SU-DHL-6 (cell line): ENCODE data around the gene CUX1.

Experiments used
- H2AFZ ChIP-seq: fragments of 200-600 bp; sonication (generic); 2 replicates; pipeline ENCODE4 v1.6.1; 2014; ENCODE audit warnings: low read depth, mild to moderate bottlenecking, moderate library complexity, mixed read lengths, antibody characterized with exemption, low read length; ENCODE audit not compliant: severe bottlenecking
- H3F3A ChIP-seq: fragments of 200-600 bp; shearing (Covaris generic); 2 replicates; pipeline ENCODE4 v1.6.0; 2016; ENCODE audit warnings: antibody characterized with exemption, mild to moderate bottlenecking; ENCODE audit not compliant: insufficient read depth
- H3K27ac ChIP-seq: fragments of 200-600 bp; sonication (generic); 2 replicates; pipeline ENCODE4 v1.5.1; 2016; ENCODE audit warnings: low read depth, mild to moderate bottlenecking, low read length, moderate library complexity, mixed read lengths
- H3K27me3 ChIP-seq: fragments of 200-600 bp; sonication (generic), shearing (Covaris generic); 2 replicates; pipeline ENCODE4 v1.6.0; 2014; ENCODE audit warnings: mild to moderate bottlenecking, low read length
- H3K36me3 ChIP-seq: fragments of 200-600 bp; sonication (generic); 2 replicates; pipeline ENCODE4 v1.6.1; 2014; ENCODE audit warnings: mild to moderate bottlenecking, low read length, mixed read lengths
- H3K4me2 ChIP-seq: fragments of 300-600, 200-600 bp; shearing (Covaris generic), sonication (generic); 2 replicates; pipeline ENCODE4 v1.6.0; 2014; ENCODE audit warnings: low read length, low read depth, mild to moderate bottlenecking; ENCODE audit not compliant: poor library complexity, severe bottlenecking
- H3K4me3 ChIP-seq: fragments of 200-600 bp; sonication (generic); 2 replicates; pipeline ENCODE4 v1.5.1; 2014; ENCODE audit warnings: antibody characterized with exemption, low read length, mild to moderate bottlenecking, mixed read lengths; ENCODE audit not compliant: insufficient read depth, poor library complexity, severe bottlenecking
- H3K79me2 ChIP-seq: fragments of 200-600 bp; sonication (generic); 2 replicates; pipeline ENCODE4 v1.6.1; 2014; ENCODE audit warnings: mild to moderate bottlenecking, low read length, moderate library complexity; ENCODE audit not compliant: insufficient read depth
- H3K9ac ChIP-seq: fragments of 200-600 bp; sonication (generic); 2 replicates; pipeline ENCODE4 v1.7.0; 2014; ENCODE audit warnings: mild to moderate bottlenecking, low read length
- H3K9me2 ChIP-seq: fragments of 200-600 bp; sonication (generic); replicated peaks from 2 replicates; pipeline ENCODE4 v1.6.1; 2014; ENCODE audit warnings: low read length; ENCODE audit not compliant: insufficient read depth
- H3K9me3 ChIP-seq: fragments of 200-600 bp; sonication (generic); 2 replicates; pipeline ENCODE4 v1.6.1; 2014; ENCODE audit warnings: low read length, mixed read lengths; ENCODE audit not compliant: insufficient read depth
- H4K20me1 ChIP-seq: fragments of 200-600 bp; sonication (generic); 2 replicates; pipeline ENCODE4 v1.6.1; 2014; ENCODE audit warnings: low read depth, mild to moderate bottlenecking, antibody characterized with exemption, low read length, moderate library complexity, mixed read lengths
- CTCF ChIP-seq: fragments of 200-600 bp; sonication (generic); IDR thresholded peaks from one replicate; pipeline ENCODE4 v1.5.1; 2017; ENCODE audit warnings: antibody characterized with exemption, mild to moderate bottlenecking, low read length, moderate library complexity; ENCODE audit not compliant: insufficient read depth, poor library complexity, severe bottlenecking
- EZH2phosphoT487 ChIP-seq: fragments of 200-600 bp; sonication (generic), shearing (Covaris generic); conservative IDR thresholded peaks from 2 replicates; pipeline ENCODE4 v1.6.1; 2018; ENCODE audit warnings: mild to moderate bottlenecking, antibody characterized with exemption, low read length, moderate library complexity, mixed read lengths

CUX1 gene

GRCh38 chr7:102251531-102252365 is 434.3 kb downstream of the CUX1 start:
- no peaks in the 10 kb centered on the region for H3K9me2 ChIP-seq
- H3F3A ChIP-seq: peaks cover 27% of the 10 kb centered on the region
- TF ChIP-seq EZH2phosphoT487 (no peak), CTCF (no peak)
- no peak overlapping the region for H3K4me2 ChIP-seq
- H3K79me2 ChIP-seq: no peaks in the 10 kb centered on the region
- no peaks in the 10 kb centered on the region for H3K9me3 ChIP-seq
- H3K9ac ChIP-seq: no peak overlapping the region
- H3K27me3 ChIP-seq: no peaks in the 10 kb centered on the region
- peaks cover 21% of the 10 kb centered on the region for H3K36me3 ChIP-seq
- H4K20me1 ChIP-seq: no peaks in the 10 kb centered on the region
- no peak overlapping the region for H3K4me3 ChIP-seq
- H3K27ac ChIP-seq: peak overlapping the region; percentile 12; the same call in 1 of the 2 replicates
- no peak overlapping the region for H2AFZ ChIP-seq

- H3K9ac ChIP-seq: no peak overlapping the region
- no peaks in the 10 kb centered on the region for H3K9me3 ChIP-seq
- H4K20me1 ChIP-seq: no peaks in the 10 kb centered on the region
- H3K27me3 ChIP-seq: no peaks in the 10 kb centered on the region
- H3K4me3 ChIP-seq: no peak overlapping the region
- no peak overlapping the region for H2AFZ ChIP-seq
- no peak overlapping the region for H3K27ac ChIP-seq
- no peaks in the 10 kb centered on the region for H3K79me2 ChIP-seq
- peaks cover 21% of the 10 kb centered on the region for H3K36me3 ChIP-seq
- peaks cover 27% of the 10 kb centered on the region for H3F3A ChIP-seq
- H3K4me2 ChIP-seq: no peak overlapping the region
- TF ChIP-seq EZH2phosphoT487: no peak
- TF ChIP-seq CTCF: no peak
- no peaks in the 10 kb centered on the region for H3K9me2 ChIP-seq
These were observed 435.0 kb downstream of the CUX1 start for GRCh38 chr7:102252366-102252982.

GRCh38 chr7:102253066-102253972 is 435.9 kb downstream of the CUX1 start:
- Histone ChIP-seq H3K27ac (no peak overlapping the region), H3K27me3 (no peaks in the 10 kb centered on the region), H3K9me3 (no peaks in the 10 kb centered on the region), H3K36me3 (peaks cover 21% of the 10 kb centered on the region), H3K9ac (no peak overlapping the region), H3F3A (peaks cover 27% of the 10 kb centered on the region; the same call in 1 of the 2 replicates), H3K4me3 (no peak overlapping the region), H3K79me2 (no peaks in the 10 kb centered on the region), H2AFZ (no peak overlapping the region), H3K9me2 (no peaks in the 10 kb centered on the region), H3K4me2 (no peak overlapping the region), H4K20me1 (no peaks in the 10 kb centered on the region; the same call in 1 of the 2 replicates)
- no peak for TF ChIP-seq EZH2phosphoT487
- no peak for TF ChIP-seq CTCF
